Right lobe of liver (tissue), 4 donors: ENCODE results near the gene TOGARAM2.

Experiments
- POLR2A ChIP-seq: fragments of 450-650 bp; IDR thresholded peaks from one replicate; pipeline ENCODE4 v1.6.1; 2017; ENCODE audit warnings: antibody characterized with exemption, mild to moderate bottlenecking
- TF ChIP-seq, protein P1 (sequence below), 4 donors: fragments of 200-600 bp in 3 of 4; fragments of 450-650 bp in 1 of 4; IDR thresholded peaks; one replicate each; pipeline versions ENCODE4 v1.5.1 to v1.8.0; 2016 to 2022; ENCODE audit warnings: antibody characterized with exemption in 4 of 4, mild to moderate bottlenecking in 2 of 4
- donor health status: DM: no; HTN: no; CAD: no.
- donor health status: DM: no; HTN: no; CAD: no.
- donor health status: DM: no; HTN: yes; CAD: no.

DNA sequence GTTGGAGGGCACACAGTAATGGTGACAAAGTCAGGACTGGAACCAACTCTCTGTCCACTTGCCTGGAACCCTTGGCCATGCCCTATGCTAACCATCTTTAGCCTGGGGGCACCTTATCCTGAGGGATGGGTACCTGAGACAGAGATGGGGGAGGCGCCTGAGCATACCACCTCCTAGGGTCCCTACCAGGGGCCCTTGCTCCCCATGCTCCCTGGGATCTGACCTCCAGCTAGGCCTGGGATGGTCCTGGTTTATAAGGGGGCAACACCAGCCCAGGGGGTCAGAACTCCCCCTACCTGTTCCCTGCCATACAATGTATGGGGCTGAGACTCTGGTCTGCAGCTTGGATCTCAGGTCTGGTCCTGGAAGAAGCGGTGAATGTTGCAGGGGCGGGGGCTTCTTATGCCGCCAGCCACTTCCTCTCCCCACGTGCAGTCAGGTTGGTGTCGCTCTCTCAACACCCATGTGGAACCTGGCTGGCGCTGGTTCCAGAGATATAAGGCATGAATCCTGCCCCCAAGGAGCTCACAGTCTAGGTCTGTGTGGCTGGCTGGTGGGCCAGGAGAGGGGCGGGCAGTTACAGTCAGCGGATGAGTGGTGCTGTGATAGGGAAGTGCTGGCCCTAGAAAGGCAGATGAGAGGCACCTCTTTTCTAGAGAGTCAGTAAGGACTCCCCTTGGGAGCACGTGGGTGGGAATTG, 3.8 kb upstream of the TOGARAM2 start:
- TF ChIP-seq, protein P1, sequence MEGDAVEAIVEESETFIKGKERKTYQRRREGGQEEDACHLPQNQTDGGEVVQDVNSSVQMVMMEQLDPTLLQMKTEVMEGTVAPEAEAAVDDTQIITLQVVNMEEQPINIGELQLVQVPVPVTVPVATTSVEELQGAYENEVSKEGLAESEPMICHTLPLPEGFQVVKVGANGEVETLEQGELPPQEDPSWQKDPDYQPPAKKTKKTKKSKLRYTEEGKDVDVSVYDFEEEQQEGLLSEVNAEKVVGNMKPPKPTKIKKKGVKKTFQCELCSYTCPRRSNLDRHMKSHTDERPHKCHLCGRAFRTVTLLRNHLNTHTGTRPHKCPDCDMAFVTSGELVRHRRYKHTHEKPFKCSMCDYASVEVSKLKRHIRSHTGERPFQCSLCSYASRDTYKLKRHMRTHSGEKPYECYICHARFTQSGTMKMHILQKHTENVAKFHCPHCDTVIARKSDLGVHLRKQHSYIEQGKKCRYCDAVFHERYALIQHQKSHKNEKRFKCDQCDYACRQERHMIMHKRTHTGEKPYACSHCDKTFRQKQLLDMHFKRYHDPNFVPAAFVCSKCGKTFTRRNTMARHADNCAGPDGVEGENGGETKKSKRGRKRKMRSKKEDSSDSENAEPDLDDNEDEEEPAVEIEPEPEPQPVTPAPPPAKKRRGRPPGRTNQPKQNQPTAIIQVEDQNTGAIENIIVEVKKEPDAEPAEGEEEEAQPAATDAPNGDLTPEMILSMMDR (IDR thresholded peaks at IDR 0.05), result no peak
- no peak for TF ChIP-seq POLR2A
